Measurements from ENCODE around the gene RNF144A. TPM values are rescaled to one million over a fixed set of nuclear protein-coding genes. Genes with fewer than 3 reads are reported as not detected.

Gene RNF144A
- total and polyA plus RNA-seq, 10 of the 15 experiments (the other 5 are each of a cell fraction or from before 2014, with no cell fraction given): 0.02 to 12.1 (median 0.48) TPM; not detected in 1

- BruUV-seq (replicated peaks): no TSS peak
- ChIA-PET CTCF (interaction anchor here (0.6 to 6.5 kb wide), 7 partner anchors 10 to 154 kb away, joined by 3 to 107 read pairs (median 29); no protein-coding TSS in a partner anchor), SMC1A (ENCODE audit: uncharacterized antibody, unreplicated experiment) (interaction anchor here (0.8 to 4.9 kb wide), 6 partner anchors 8 to 115 kb away, joined by 3 to 37 read pairs (median 4); no protein-coding TSS in a partner anchor), RAD21 (ENCODE audit: unreplicated experiment) (interaction anchor here (0.6 kb wide), 2 partner anchors 27 to 89 kb away, joined by 3 read pairs; no protein-coding TSS in a partner anchor), POLR2A (interaction anchor here (0.8 to 1.0 kb wide), 2 partner anchors 8 to 13 kb away, joined by 3 to 4 read pairs; no protein-coding TSS in a partner anchor)
- intact Hi-C loops (cut with micrococcal nuclease; ENCODE audit: unreplicated experiment) (loop anchor here (5.0 kb wide), 1 partner anchor 114 kb away; no protein-coding TSS in a partner anchor), in situ Hi-C loops (cut with MboI) (no loop called here)
- H3K36me3 ChIP-seq (ENCODE audit: control insufficient read depth in 2 of 2, insufficient read depth in 2 of 2, low read length in 1 of 2): no peaks in the 10 kb centered on the region
- FAIRE-seq (no peak), ATAC-seq (no peak), DNase-seq (ENCODE audit: low read depth, low spot score) (no peak)
- 67% methylated on average over 7 of the region's 7 CpGs for WGBS (ENCODE audit: insufficient coverage, insufficient replicate concordance, low lambda C conversion rate, missing lambda C conversion rate)
- no peaks in the 10 kb centered on the region for H4K20me1 ChIP-seq (ENCODE audit: control insufficient read depth, insufficient read depth)
- H3K9me3 ChIP-seq (replicated peaks; ENCODE audit: control insufficient read depth, insufficient read depth, low read length): no peaks in the 10 kb centered on the region
- no peaks in the 10 kb centered on the region for H3K79me2 ChIP-seq (ENCODE audit: control insufficient read depth, insufficient read depth, low read length)
- H3K27ac ChIP-seq (ENCODE audit: control insufficient read depth, insufficient read depth): no peak overlapping the region
- TF ChIP-seq NRF1 (conservative IDR thresholded peaks at IDR 0.05; ENCODE audit: low read depth, low read length) (no peak), PAX5 (IDR thresholded peaks at IDR 0.05; ENCODE audit: borderline replicate concordance, low read depth, low read length) (no peak), HDGF (IDR thresholded peaks at IDR 0.05) (no peak), SREBF1 (IDR thresholded peaks at IDR 0.05; ENCODE audit: low read length) (no peak), JUND (IDR thresholded peaks at IDR 0.05; ENCODE audit: low read depth, low read length) (no peak), ZNF274 (IDR thresholded peaks at IDR 0.05; ENCODE audit: insufficient read depth, insufficient read length) (no peak), CBX5 (IDR thresholded peaks at IDR 0.05; ENCODE audit: low read depth) (no peak), NR2C1 (IDR thresholded peaks at IDR 0.05) (no peak), IRF3 (IDR thresholded peaks at IDR 0.05) (no peak), BCLAF1 (IDR thresholded peaks at IDR 0.05) (no peak), RAD51 (IDR thresholded peaks at IDR 0.05) (no peak)
- H3K4me2 ChIP-seq (ENCODE audit: control insufficient read depth, insufficient read depth): no peak overlapping the region
- no peak overlapping the region for H3K4me3 ChIP-seq
- H3K27me3 ChIP-seq (replicated peaks in 1 of 2; ENCODE audit: control insufficient read depth in 2 of 2, insufficient read depth in 2 of 2, low read length in 1 of 2): no peaks in the 10 kb centered on the region; a peak in 1 of 4 replicates
- H3K4me1 ChIP-seq (ENCODE audit: control insufficient read depth, insufficient read depth, low read length): peaks cover 11% of the 10 kb centered on the region
- H2AFZ ChIP-seq (ENCODE audit: control insufficient read depth, low read depth, low read length): no peak overlapping the region
- H3K9ac ChIP-seq (ENCODE audit: control insufficient read depth, insufficient read depth, low read length): no peak overlapping the region
Observed at GRCh38 chr2:7011356-7012083, 94.3 kb downstream of the RNF144A start.
